ENCODE results near the gene IFT20.
"Not testable (repeated sequence)": the region's sequence is repeated elsewhere in the genome, so short reads cannot be mapped to it uniquely, and the experiment has no call there.

IFT20 gene

GRCh38 chr17:28363776-28364650 is 28.7 kb upstream of the IFT20 start:
- no peak for DNase-seq

GRCh38 chr17:28363186-28363585 is 27.9 kb upstream of the IFT20 start:
- no peak for DNase-seq

- no peak for DNase-seq
These were observed 22.6 kb upstream of the IFT20 start for GRCh38 chr17:28357901-28358197.

- DNase-seq, result peak; percentile 97
These were observed 22.0 kb upstream of the IFT20 start, which contains the start of gene POLDIP2 for GRCh38 chr17:28357061-28357900. POLDIP2 (minus strand) TSS chr17:28357527; CDS start chr17:28357448, 79 bp downstream.

- no peak for DNase-seq
These were observed 15.0 kb upstream of the IFT20 start for GRCh38 chr17:28350271-28350670.

GRCh38 chr17:28348979-28349378 is 13.7 kb upstream of the IFT20 start:
- DNase-seq, result no peak

GRCh38 chr17:28347261-28347891 is 12.1 kb upstream of the IFT20 start:
- no peak for DNase-seq

GRCh38 chr17:28346746-28347246 is 11.5 kb upstream of the IFT20 start:
- no peak for DNase-seq

GRCh38 chr17:28346199-28346580 is 10.9 kb upstream of the IFT20 start:
- DNase-seq, result no peak

- DNase-seq, result no peak
These were observed 10.3 kb upstream of the IFT20 start for GRCh38 chr17:28345419-28346198.

- DNase-seq, result no peak
These were observed 9.2 kb upstream of the IFT20 start for GRCh38 chr17:28344435-28344901.

- DNase-seq, result no peak
These were observed 8.7 kb upstream of the IFT20 start for GRCh38 chr17:28344011-28344410.

GRCh38 chr17:28343491-28343932 is 8.2 kb upstream of the IFT20 start:
- DNase-seq, result no peak

- DNase-seq, result no peak
These were observed 7.0 kb upstream of the IFT20 start for GRCh38 chr17:28342313-28342712.

- DNase-seq, result no peak
These were observed 6.2 kb upstream of the IFT20 start for GRCh38 chr17:28341516-28341915.

- DNase-seq, result no peak
These were observed 5.1 kb upstream of the IFT20 start for GRCh38 chr17:28340374-28340773.

- DNase-seq, result no peak
These were observed 4.2 kb upstream of the IFT20 start for GRCh38 chr17:28339431-28339830.

GRCh38 chr17:28338769-28339212 is 3.5 kb upstream of the IFT20 start:
- DNase-seq, result not testable (repeated sequence)

- no peak for DNase-seq
These were observed 2.9 kb upstream of the IFT20 start for GRCh38 chr17:28338056-28338768.

GRCh38 chr17:28335959-28336871 is 943 bp upstream of the IFT20 start:
- DNase-seq, result no peak

Data from activated gamma-delta T cell (primary cell).